Activated naive CD4-positive, alpha-beta T cell (primary cell): Measurements from ENCODE around the gene SEMA6B.

Experiments used
- DNase-seq, 4 experiments: peaks; one replicate each; lab custom pipeline; 2025; lab: John Stamatoyannopoulos, UW

Gene SEMA6B

GRCh38 chr19:4493104-4493928, 66.2 kb downstream of the SEMA6B start:
- DNase-seq = no peak
